ENCODE data around the gene A4GNT.
"Not testable (repeated sequence)": the region's sequence is repeated elsewhere in the genome, so short reads cannot be mapped to it uniquely, and the experiment has no call there.

A4GNT gene

DNA sequence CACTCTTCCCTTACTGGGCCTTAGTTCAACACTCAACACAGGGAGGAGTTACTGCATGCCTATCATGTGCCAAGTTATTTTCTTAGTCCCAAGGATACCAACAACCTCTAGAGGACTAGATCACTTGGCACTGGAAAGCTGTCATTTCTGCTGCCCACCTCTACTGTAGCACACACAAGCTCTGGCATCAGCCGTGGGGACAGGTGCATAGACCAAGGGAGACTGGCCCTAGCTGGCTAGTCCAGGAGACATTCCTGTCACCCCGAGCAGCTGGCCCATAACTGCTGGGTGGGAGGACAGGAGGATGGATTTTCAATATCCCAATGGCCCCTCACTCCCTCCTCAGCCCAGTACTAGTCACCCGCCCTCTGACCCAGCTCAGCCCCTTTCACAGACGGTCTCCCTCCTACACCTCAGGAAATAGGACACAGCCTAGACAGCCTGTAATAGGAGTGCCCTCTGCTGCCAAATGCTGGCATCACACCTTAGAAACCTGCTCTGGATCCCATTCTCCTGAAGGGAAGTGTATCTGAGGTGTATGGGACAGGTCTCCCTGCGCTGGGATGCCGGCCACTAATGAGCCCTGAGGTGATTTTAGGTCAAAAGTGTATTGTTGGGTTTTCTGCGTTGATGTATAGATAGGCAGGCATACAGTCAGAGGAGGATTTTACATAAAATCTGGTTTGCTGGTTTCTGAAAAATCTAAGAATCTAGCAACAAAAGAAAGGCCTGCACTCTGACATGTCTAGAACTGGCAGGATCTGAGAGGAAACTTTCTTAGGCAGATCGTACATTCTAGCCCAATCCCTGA, 13.4 kb downstream of the A4GNT start:
- DNase-seq (ENCODE audit: low spot score) = peak; percentile 81

DNA sequence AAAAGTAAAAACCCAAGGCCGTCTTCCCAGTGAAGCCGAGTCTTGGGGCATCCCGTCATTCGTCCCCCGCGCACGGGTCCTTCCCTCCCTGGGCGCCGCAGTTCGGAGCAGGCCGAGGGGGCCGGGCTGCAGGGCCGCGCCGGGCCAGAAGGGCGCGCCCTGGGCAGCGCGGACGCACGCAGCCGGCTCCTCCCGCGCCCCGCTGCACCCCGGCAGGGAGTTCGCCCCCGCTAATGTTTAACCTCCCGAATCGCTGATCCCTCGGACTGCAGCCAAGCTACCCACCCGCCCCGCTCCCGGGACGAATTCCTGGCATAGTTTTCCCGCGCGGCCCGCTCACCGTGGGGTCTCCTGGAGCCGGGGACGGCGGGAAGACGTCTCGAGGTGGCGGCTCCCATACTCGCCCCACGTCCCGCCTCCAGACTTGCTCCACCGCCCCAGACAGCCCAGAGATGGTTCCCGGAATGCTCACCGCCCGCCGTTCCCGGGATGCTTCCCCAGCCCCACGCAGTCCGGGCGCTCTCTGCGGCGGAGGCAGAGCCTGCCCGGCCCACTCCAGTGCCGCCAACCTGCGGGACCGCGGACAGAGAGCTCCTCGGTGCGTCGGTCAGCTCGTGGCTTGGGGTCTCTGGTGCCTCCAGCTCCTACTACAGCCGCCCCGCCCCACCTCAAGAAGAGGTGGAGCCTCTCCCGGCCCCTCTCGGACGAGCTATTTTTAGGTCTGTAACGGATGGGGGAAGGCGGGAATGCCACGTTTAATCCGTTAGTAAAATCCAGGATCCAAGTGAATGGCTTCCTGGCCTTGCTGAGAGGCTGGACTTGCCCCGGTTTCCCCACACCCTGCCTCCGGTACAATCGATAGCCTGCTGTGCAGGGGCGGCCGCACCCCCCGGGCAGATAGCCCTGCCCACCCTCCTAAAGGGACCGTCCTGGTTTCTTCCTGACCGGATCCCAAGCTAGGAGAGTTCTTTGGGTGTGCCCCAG, 16.9 kb downstream of the A4GNT start, which contains the start of gene DZIP1L:
Gene DZIP1L (minus strand): TSS at position 621 of the 984 bp plus-strand sequence. CDS start 11,637 bp downstream, outside the sequence.
- DNase-seq (ENCODE audit: low spot score) = peak; percentile 85

DNA sequence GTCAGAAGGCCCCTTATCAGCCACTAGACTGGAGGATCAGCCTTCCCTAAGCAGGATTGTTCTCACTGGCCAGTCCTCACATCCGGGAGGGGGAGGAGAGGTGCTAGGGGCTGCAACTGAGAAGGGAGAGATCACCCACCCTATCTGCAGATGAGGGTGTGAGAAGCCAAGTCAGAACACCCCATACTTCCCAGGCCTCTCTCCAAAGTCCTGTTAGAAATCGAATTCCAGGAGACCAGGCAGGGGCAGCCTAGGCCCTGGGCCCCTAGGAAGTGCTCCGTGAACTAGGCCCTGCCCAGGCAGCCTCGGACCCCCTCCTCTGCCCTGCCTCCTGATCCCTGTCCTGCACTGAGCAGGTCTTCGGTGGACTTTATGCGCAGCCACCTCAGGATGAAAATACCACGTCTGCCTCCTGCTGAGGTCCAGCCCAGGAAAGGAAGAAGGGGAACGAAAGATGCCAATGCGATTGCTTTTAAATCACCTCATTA, 17.7 kb downstream of the A4GNT start:
- peak; percentile 25 for DNase-seq (ENCODE audit: low spot score)

DNA sequence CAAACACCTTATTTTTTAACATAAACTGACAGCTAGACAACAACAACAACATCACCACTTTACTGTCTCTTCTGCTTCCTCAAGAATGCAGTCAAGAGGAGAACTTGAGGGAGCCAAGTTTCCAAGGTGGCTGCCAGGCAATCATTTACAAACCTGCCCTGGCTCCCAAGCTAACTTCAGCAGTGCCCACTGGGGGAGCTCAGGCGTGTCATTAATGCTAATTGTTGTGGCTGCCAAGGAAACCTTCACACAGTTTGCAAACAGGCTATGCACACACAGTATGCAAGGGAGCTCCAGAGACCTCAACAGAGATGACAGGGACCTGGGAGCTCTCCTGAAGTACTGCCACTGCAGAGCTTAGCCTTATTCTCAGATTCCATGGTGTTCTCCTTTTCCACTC, 18.9 kb downstream of the A4GNT start:
- peak; percentile 41 for DNase-seq (ENCODE audit: low spot score)

DNA sequence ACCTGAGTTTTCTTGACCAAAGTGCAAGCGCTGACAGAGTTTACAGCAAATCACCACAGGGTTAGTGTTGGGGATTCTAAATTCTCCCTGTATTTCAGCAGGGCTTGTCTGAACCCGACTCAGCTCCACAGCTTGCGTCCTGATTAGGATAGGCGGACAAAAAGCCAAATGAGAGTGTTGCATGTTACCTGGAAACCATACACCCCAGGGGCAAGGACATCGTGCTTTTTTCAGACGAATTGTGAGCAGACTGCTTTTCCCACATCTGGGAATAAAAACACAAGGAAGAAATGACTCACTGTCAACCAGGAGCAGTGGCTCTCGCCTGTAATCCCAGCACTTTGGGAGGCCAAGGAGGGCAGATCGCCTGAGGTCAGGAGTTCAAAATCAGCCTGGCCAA, 19.8 kb downstream of the A4GNT start:
- no peak for DNase-seq (ENCODE audit: low spot score)

DNA sequence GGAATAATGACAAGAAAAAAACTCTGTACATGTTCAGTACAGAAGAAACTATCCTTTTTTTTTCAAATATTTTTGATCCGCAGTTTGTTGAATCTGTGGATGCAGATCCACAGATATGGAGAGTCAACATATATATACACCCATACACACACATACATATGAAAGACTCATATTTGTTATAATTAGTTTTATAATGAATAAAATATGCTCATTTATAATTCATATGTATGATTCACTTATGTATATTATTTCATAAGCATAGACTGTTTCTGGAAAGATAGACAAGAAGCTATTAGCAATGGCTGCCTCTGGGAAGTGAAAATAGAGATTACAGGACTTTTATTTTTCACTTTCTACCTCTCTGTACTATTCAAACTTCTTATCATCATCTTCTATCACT, 26.6 kb downstream of the A4GNT start:
- no peak for DNase-seq (ENCODE audit: low spot score)

DNA sequence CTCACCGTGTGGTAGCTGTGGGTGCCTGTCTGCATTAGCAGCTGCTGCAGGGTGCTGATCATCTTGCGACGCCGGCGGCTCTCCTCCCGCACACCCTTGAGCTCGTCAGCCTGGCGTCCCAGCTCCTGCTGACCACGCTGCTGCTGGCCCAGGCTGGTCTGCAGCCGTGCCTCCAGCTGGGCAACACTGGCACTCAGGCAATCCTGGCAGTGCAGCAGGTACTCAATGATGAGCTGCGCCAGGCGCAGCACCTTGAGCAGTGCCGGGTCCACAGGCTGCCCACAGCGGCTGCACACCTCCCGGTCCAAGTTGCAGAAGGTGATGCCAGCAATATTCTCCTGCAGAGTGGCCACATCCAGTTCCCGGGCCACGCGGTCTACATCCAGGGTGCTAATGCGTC, 28.7 kb downstream of the A4GNT start:
- no peak for DNase-seq (ENCODE audit: low spot score)

DNA sequence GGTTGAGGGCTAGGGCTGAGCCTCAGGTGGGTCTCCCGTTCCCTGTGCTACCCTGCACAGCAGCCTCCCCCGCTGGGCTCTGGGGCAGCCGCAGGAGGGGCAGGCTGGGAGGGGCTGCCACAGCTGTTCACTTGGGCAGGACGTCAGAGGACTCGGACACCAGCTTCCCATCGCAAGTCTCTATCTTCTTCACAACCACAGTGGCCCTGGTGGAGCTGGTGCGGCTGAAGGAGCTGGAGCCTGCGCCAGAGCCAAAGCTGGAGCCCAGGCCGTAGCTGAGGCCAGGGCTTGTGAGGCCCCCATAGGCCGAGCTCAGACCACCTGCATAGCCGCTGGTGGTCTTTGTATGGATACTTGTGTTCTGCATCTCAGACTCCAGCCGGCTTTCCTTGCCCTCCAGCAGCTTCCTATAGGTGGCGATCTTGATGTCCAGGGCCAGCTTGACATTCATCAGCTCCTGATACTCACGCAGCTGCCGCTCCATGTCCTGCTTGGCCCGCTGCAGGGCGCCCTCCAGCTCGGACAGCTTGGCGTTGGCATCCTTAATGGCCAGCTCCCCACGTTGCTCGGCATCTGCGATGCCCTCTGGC, 30.7 kb downstream of the A4GNT start:
- peak; percentile 35 for DNase-seq (ENCODE audit: low spot score)

DNA sequence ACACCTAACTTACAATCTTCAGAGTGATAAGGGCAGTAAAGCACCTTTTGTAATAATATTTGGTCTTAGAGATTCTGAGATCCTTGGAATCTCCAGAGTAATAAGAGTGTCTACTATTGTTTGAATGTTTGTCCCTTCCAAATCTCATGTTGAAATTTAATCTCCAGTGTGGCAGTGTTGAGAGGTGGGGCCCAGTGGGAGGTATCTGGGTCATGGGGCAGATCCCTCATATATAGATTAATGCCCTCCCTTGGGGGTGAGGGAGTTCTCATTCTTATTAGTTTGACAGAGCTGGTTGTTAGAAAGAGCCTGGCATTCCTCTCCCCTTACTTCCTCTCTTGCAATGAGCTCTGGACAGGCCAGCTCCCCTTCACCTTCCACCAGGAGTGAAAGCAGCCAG, 32.8 kb downstream of the A4GNT start:
- no peak for DNase-seq (ENCODE audit: low spot score)

DNA sequence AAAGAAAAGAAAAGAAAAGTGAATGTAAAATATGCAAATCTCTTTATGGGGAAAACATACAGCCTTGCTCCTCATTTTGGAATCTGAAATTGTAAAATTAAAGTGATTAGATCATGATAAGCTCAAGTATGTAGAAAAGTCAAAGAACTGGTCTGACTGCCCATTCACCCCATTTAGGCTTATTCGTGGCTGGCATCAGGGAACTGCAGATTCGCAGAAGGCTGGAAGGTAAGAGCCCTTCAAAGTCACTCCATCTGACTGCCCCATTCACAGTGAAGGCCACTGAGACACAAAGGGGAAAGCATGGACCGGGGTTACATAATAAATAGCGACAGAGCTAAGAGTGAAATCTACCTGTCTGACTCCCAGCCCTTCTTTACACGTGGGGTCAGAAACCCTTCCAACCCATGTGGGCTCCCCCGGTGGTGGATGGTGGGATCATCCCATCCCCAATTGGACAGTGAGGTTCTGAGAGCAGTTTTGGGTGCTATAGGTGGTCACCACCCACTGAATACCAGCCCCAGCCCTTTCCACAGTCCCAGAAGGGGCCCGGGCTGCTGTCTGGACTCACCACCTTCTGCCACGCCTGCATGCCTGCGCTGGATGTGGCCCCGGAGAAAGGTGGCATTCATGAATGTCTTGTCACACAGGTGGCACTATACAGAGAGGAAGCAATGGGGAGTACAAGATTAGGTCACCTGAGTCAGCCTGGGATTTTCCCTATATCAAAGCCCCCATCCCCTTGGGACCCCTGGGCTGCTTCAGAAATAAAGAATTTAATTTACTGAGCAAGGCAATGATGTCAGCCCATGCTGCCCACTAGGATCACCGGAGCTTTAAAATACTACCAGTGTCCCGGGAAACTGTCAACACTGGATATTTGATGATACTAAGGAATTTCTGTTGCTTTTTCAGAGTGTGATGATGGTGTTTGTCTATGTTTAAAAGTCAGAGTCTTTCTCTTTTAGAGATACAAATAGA, 34.7 kb downstream of the A4GNT start:
- DNase-seq (ENCODE audit: low spot score) = peak; percentile 76

DNA sequence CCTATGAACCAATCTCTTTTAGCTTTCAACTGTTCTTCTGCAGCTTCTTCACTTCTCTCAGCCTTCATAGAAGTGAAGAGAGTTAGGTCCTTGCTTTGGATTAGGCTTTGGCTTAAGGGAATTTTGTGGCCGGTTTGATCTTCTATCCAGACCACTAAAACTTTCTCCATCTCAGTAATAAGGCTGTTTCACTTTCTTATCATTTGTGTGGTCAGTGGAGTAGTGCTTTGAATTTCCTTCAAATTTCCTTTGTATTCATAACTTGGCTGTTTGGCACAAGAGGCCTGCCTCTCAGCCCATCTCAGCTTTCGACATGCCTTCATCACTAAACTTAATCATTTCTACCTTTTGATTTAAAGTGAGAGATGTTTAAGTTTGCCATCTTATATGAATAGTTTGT, 38.5 kb downstream of the A4GNT start:
- DNase-seq (ENCODE audit: low spot score) = no peak

DNA sequence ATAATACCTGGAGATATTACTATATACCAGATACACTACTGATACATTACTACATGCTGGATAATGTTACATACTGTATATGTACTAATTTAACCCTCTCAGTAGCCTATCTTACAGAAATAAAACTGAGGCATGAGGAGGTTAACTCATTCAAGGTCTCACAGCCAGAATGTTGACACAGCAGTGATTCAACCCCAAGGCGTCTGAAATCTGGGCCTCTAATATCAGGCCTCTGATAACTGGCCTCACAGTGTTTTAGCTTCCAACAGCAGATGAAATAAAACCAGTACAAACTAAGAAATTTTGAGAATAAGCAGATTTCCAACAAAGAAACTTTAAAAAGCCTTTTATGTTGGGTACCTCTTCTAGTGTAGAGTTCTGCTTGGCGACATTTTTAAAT, 40.2 kb downstream of the A4GNT start:
- no peak for DNase-seq (ENCODE audit: low spot score)

DNA sequence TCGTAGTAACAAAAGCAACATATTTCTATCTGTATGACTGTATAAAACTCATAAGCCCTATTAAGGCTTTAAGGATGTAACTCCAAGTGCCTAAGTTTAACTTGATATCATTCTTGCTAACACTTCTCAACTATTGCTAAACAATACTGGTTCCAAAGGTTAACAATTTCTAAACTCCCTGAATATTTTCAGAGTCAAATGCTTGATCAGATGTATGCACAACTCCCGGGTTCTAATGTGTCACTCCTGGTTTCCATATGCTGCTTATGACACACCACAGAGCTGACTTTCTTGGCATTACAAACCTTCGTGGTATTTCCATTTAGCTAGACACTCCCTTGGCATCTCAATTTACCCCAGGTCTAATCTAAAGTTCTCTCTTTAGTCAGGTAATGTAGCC, 43.1 kb downstream of the A4GNT start:
- no peak for DNase-seq (ENCODE audit: low spot score)

DNA sequence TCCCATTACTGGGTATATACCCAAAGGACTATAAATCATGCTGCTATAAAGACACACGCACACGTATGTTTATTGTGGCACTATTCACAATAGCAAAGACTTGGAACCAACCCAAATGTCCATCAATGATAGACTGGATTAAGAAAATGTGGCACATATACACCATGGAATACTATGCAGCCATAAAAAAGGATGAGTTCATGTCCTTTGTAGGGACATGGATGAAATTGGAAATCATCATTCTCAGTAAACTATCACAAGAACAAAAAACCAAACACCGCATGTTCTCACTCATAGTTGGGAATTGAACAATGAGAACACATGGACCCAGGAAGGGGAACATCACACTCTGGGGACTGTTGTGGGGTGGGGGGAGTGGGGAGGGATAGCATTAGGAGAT, 46.4 kb downstream of the A4GNT start:
- not testable (repeated sequence) for DNase-seq (ENCODE audit: low spot score)

DNA sequence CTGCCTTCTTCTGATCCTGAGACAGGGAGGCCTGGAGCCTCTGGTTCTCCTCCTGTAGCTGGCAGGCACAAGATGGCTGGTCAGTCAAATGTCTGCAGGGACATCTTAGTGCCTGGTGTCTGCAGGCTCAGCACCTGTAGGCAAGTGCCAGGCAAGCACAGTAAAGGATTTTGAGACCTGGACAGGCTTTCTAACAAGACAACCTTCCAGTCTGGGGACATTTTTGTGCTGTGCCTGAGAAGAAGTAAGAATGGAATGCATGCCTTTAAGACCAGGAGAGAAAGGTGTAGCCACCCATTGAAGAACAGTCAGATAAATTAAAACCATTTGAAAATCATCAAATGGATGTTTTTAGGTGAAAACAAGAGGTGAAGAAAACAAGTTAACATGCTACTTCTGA, 48.0 kb downstream of the A4GNT start:
- no peak for DNase-seq (ENCODE audit: low spot score)

DNA sequence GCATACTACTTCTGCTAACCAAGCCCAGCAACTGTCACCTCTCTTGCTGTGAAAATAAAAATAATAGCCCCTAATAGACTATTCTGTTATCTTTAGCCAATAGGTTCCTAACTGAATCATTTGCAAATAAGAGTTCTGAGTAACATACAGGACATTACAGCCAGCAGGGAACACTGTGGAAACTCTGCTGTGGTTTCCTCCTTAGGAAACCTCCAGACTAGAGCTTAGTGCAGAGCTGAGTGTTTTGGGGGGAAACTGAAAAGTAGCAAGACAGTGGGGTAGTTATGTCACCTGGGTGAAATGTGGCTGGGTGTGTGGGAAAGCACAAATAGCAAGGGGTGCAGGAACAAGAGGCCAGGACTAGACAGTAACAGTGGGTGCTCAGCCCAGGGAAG, 49.2 kb downstream of the A4GNT start:
- DNase-seq (ENCODE audit: low spot score) = no peak

DNA sequence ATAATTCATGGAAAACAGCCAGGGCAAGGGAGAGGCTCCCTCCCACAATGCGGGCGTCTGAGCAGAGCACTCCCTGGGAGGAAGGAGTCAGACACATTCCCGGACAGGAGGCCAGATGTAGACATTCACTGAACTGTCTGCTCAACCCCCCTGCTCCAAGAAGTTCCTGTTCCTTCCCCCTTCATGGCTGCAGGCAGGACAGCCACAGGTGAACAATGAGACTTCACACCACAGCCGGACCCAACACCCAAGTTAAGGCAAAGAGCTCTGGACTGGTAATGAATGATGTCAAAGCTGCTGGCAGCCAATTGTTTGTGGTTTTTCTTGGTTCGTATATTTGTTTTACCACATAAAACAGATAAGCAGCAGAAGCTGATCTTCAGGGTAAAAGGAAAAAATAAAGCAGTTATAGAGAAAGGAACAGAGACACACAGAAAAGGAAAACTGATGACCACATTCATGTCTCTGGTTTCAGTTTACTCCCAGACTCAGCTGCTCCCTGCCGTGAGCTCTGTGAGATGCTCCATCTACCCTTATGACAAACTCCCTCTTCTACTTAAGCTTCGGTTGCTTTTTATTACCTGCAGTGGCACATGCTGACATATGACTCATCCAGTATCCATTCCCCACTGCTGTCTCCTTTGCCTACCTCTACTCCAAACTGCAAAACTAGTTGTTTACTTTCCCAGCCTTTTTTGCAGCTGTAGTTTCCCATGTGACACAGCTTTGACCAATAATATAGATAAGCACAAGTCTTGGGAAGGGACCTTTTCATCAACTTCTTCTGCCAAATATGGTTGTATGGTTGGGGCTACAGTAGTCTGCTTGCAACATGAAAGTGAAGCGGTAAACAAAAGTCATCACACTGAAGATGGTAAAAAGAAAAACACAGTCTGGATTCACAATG, 49.9 kb downstream of the A4GNT start:
- DNase-seq (ENCODE audit: low spot score) = no peak

DNA sequence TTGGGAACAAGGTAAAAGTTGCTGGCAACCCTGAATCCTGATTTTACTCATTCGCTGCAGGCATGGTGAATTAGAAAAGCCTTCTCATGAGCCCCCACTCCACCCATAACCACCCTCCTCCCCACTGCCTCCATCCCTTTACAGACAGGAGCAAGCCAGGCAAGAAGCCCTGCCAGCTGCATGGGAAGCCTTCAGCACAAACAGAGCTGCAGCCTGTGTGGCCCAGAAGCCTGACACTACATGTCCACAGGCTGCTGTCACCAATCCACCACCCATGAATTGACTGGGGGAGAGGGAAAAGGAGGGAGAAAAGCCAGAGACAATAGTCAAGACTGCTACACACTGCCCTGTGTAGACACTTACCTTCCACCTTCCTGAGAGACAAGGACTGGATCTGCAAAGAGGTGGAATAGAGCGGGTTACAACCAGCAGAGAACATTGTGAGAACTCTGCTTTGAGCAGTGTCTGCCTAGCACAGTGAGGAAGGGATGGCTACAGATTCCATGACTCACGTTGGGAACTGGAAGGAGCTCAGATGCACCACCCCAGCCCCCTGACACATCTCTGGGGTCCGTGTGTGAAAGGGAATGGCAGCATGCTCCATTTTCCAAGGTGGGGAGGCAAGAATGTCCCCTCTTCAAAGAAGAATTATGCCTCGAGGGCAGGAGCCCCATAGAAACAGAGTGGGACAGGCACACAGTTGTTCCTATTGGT, 50.7 kb downstream of the A4GNT start:
- no peak for DNase-seq (ENCODE audit: low spot score)

DNA sequence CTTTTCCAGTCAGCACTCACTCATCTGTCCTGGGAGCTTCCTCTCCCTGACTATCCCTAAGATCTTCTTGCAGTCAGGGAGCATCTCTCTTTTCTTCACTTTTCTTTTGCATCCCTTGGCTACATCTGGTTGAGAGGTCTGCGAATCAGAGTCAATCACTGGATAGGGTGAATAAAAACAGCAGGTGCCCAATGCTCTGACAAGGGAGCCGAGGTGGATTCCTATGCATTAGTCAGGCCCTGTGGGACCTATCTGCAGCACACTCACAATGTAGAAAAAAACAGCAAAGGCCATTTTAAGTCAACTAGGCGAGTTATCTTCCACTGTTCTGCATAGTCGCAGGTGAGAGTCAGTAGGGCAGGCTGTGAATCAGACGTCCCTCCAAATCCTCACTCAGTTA, 52.3 kb downstream of the A4GNT start:
- no peak for DNase-seq (ENCODE audit: low spot score)

Measured in iPS-NIHi11 (cell line).